ENCODE results near the gene CLTCL1. TPM values are rescaled to one million over a fixed set of nuclear protein-coding genes. Genes with fewer than 3 reads are reported as not detected.

CLTCL1 gene
- total and polyA plus RNA-seq, 2 experiments from 2014 or later: 8.5 to 10.2 TPM

DNA sequence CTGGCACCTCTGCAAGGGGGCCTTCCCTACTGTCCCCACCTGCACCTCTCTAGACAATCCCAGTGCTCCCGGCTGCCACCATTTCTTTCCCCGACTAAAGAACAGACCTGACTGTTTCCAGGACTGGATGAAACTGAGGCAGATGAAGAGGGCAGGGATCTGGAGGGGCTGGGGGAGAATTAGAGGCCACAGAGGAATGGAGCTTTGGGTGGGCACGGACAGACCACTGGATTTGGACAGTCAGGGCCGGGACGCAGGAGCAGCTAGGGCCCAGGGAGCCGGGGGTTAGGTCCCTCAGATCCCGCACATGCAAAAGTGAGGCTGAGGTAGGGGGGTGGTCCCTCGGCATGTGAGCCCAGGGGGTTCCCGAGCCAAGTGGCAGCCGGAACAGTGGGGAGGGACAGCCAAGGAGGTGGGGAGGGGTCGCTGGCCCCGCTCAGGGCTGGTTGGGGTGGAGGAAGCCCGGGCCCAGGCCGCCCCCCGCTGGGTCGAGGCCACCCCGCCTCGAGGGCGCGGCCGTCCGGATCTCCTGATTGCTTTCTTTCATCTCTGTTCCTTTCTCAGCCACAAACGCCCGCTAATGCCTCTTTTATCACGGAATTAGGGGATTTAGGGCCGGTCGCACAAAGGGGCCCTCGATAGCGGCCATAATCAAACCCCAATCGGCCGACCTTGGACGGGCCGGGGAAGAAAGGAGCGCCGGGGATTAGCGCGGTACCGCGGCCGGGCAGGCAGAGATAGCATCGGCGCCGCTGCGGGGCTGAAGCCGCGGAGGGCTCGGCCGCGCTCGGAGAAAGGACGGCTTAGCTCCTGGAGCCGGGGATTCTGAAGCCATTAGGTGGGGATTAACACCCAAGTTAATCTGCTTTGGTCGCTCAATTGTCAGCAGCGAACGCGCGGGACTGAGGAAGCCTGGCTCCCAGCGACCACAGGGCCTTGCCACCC, 122.2 kb downstream of the CLTCL1 start:
- DNase-seq: peak; percentile 41
- H3K9me2 ChIP-seq (ENCODE audit: insufficient read depth): no peaks in the 10 kb centered on the region
- WGBS, 2 experiments (ENCODE audit: low coverage in 1 of 2, low lambda C conversion rate in 2 of 2, missing lambda C conversion rate in 2 of 2): 8 to 9% methylated on average over 46 to 58 of the region's 58 CpGs
- H3K27ac ChIP-seq: no peak overlapping the region
- H3K9ac ChIP-seq: peak overlapping the region; percentile 68
- H2AFZ ChIP-seq: peak overlapping the region; percentile 93
- H3F3A ChIP-seq (ENCODE audit: insufficient read depth): no peaks in the 10 kb centered on the region
- H3K4me1 ChIP-seq (ENCODE audit: insufficient read depth): peaks cover 11% of the 10 kb centered on the region; the same call in 1 of the 2 replicates
- H3K27me3 ChIP-seq (replicated peaks; ENCODE audit: insufficient read depth): peaks cover 26% of the 10 kb centered on the region
- no peaks in the 10 kb centered on the region for H3K36me3 ChIP-seq (ENCODE audit: low read depth)
- peak overlapping the region; percentile 66 for H3K4me3 ChIP-seq
- in situ Hi-C loops (cut with MboI): no loop called here
- no peaks in the 10 kb centered on the region for H3K9me3 ChIP-seq (ENCODE audit: low read depth)
- peak overlapping the region; percentile 79 for H3K4me2 ChIP-seq (ENCODE audit: unreplicated experiment)
- H3K79me2 ChIP-seq (ENCODE audit: insufficient read depth): peaks cover 26% of the 10 kb centered on the region
- TF ChIP-seq EZH2phosphoT487 (IDR thresholded peaks at IDR 0.05; ENCODE audit: insufficient read depth, low read depth) (no peak), EZH2 (IDR thresholded peaks at IDR 0.05; ENCODE audit: insufficient read depth, poor library complexity, severe bottlenecking) (no peak)
- no peaks in the 10 kb centered on the region for H4K20me1 ChIP-seq (ENCODE audit: insufficient read depth)

DNA sequence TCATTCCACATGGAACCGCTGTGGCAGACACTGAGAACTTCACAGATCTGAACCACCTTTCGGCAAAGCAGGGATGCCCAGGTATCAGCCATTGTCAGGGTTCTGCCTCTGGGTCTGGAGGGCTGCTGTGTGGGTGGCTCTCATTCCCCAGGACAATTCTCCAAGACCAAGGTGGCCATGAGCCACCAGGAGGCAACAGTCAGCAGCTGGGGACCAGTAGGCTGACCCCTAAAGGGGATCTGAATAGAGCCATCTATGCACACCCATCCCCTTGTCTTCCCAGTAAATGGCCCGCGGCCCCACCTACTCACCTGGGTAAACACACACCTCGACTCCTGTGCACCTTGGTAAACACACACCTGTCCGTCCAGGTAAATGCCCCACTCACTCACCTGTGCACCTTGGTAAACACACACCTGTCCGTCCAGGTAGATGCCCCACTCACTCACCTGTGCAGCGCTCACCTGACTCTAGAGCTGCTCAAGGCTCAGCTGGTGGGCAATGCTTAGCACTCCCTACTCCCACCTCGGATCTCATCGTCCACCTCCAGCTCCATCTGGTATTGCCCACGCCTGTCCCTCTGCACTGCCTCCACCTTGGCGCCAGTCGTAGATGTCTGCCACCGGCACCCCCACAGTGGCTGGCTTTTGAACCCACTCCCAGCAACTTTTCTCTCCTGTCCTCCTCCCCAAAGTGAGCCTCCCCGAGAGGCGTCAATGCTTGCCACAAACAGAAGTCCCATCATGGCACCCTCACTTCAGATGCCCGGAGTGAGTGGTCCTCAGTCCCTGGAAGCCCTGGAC, 123.2 kb downstream of the CLTCL1 start:
- Histone ChIP-seq H3F3A (ENCODE audit: insufficient read depth) (no peaks in the 10 kb centered on the region), H2AFZ (no peak overlapping the region), H3K4me3 (no peak overlapping the region), H3K4me2 (ENCODE audit: unreplicated experiment) (no peak overlapping the region), H3K79me2 (ENCODE audit: insufficient read depth) (peaks cover 17% of the 10 kb centered on the region), H3K4me1 (ENCODE audit: insufficient read depth) (peaks cover 6% of the 10 kb centered on the region; the same call in 1 of the 2 replicates), H3K9me3 (ENCODE audit: low read depth) (no peaks in the 10 kb centered on the region), H4K20me1 (ENCODE audit: insufficient read depth) (no peaks in the 10 kb centered on the region), H3K9me2 (ENCODE audit: insufficient read depth) (no peaks in the 10 kb centered on the region), H3K36me3 (ENCODE audit: low read depth) (no peaks in the 10 kb centered on the region), H3K9ac (no peak overlapping the region), H3K27me3 (replicated peaks; ENCODE audit: insufficient read depth) (peaks cover 26% of the 10 kb centered on the region), H3K27ac (no peak overlapping the region)
- in situ Hi-C loops (cut with MboI): no loop called here
- TF ChIP-seq EZH2phosphoT487 (IDR thresholded peaks at IDR 0.05; ENCODE audit: insufficient read depth, low read depth) (no peak), EZH2 (IDR thresholded peaks at IDR 0.05; ENCODE audit: insufficient read depth, poor library complexity, severe bottlenecking) (no peak)
- DNase-seq: no peak
- WGBS, 2 experiments (ENCODE audit: low coverage in 1 of 2, low lambda C conversion rate in 2 of 2, missing lambda C conversion rate in 2 of 2): 77 to 80% methylated on average over 17 of the region's 17 CpGs

DNA sequence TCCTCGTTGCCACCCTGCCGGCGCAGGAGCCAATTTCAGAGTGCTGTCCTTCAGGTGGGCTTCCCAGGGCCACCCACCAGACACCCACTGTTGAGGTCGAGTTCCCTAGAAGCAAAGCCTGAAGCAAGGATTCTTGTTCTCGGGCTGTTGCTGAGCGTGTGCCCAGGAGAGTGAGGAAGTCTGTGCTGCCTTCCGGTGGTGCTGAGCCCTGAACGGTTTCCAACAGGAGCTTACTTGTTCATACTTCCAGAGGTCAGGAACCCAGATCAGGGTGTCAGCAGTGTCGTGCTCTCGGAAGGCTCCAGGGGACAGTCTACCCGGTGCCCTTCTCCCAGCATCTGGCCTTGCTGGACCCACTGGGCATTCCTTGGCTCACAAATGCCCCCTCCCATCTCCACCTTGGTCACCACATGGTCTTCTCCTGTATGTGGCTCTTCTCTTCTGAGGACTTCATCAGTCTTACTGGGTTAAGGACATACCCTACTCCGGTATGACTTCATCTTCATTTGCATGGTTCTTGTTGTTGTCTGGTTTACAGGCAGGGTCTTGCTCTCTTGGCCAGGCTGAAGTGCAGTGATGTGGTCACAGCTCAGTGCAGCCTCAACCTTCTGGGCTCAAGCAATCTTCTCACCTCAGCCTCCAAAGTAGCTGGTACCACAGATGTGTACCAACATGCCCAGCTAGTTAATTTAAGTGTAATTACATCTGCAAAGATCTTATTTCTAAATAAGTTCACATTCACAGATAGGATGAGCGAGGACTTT, 124.2 kb downstream of the CLTCL1 start:
- Histone ChIP-seq H3K4me2 (ENCODE audit: unreplicated experiment) (no peak overlapping the region), H2AFZ (no peak overlapping the region), H3F3A (ENCODE audit: insufficient read depth) (no peaks in the 10 kb centered on the region), H3K27me3 (replicated peaks; ENCODE audit: insufficient read depth) (peaks cover 26% of the 10 kb centered on the region), H3K9me2 (ENCODE audit: insufficient read depth) (no peaks in the 10 kb centered on the region), H4K20me1 (ENCODE audit: insufficient read depth) (no peaks in the 10 kb centered on the region), H3K9me3 (ENCODE audit: low read depth) (no peaks in the 10 kb centered on the region), H3K36me3 (ENCODE audit: low read depth) (no peaks in the 10 kb centered on the region), H3K4me1 (ENCODE audit: insufficient read depth) (peaks cover 6% of the 10 kb centered on the region; the same call in 1 of the 2 replicates), H3K79me2 (ENCODE audit: insufficient read depth) (peaks cover 7% of the 10 kb centered on the region), H3K27ac (no peak overlapping the region), H3K9ac (no peak overlapping the region), H3K4me3 (no peak overlapping the region)
- no peak for TF ChIP-seq EZH2 (IDR thresholded peaks at IDR 0.05; ENCODE audit: insufficient read depth, poor library complexity, severe bottlenecking)
- no peak for TF ChIP-seq EZH2phosphoT487 (IDR thresholded peaks at IDR 0.05; ENCODE audit: insufficient read depth, low read depth)
- no peak for DNase-seq
- 67 to 70% methylated on average over 13 of the region's 13 CpGs for WGBS, 2 experiments (ENCODE audit: low coverage in 1 of 2, low lambda C conversion rate in 2 of 2, missing lambda C conversion rate in 2 of 2)
- in situ Hi-C loops (cut with MboI): no loop called here

DNA sequence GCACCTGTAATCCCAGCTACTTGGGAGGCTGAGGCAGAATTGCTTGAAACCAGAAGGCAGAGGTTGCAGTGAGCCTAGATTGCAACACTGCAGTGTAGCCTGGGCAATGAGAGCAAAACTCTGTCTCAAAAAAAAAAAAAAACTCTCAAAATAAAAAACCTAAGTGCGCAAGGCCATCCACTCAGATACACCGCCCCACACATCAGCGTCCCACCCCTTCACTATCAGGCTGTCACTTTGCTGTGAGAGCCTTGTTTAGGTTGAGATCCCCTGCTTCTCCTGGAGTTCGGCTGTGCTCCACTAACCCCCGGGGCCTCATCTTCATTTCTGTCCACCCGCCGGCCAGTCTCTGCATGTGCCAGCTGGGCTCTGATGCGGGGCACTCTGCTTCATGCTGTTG, 125.1 kb downstream of the CLTCL1 start:
- no peak overlapping the region for H3K9ac ChIP-seq
- no peak overlapping the region for H2AFZ ChIP-seq
- H3K9me3 ChIP-seq (ENCODE audit: low read depth): no peaks in the 10 kb centered on the region
- no peaks in the 10 kb centered on the region for H3F3A ChIP-seq (ENCODE audit: insufficient read depth)
- H3K27me3 ChIP-seq (replicated peaks; ENCODE audit: insufficient read depth): peaks cover 26% of the 10 kb centered on the region
- H4K20me1 ChIP-seq (ENCODE audit: insufficient read depth): no peaks in the 10 kb centered on the region
- no peaks in the 10 kb centered on the region for H3K79me2 ChIP-seq (ENCODE audit: insufficient read depth)
- no peaks in the 10 kb centered on the region for H3K36me3 ChIP-seq (ENCODE audit: low read depth)
- 61 to 67% methylated on average over 8 of the region's 8 CpGs for WGBS, 2 experiments (ENCODE audit: low coverage in 1 of 2, low lambda C conversion rate in 2 of 2, missing lambda C conversion rate in 2 of 2)
- in situ Hi-C loops (cut with MboI): no loop called here
- H3K27ac ChIP-seq: no peak overlapping the region
- no peak overlapping the region for H3K4me2 ChIP-seq (ENCODE audit: unreplicated experiment)
- TF ChIP-seq EZH2phosphoT487 (IDR thresholded peaks at IDR 0.05; ENCODE audit: insufficient read depth, low read depth) (no peak), EZH2 (IDR thresholded peaks at IDR 0.05; ENCODE audit: insufficient read depth, poor library complexity, severe bottlenecking) (no peak)
- no peaks in the 10 kb centered on the region for H3K9me2 ChIP-seq (ENCODE audit: insufficient read depth)
- no peak for DNase-seq
- peaks cover 6% of the 10 kb centered on the region; the same call in 1 of the 2 replicates for H3K4me1 ChIP-seq (ENCODE audit: insufficient read depth)
- H3K4me3 ChIP-seq: no peak overlapping the region
